GM18526 (cell line): ENCODE measurements around the gene GRM7.

Experiments used
- POLR2A ChIP-seq: IDR thresholded peaks from 3 replicates; pipeline ENCODE4 v1.6.1; 2011; ENCODE audit not compliant: insufficient read length; ENCODE audit errors: extremely low read depth

GRM7 gene

DNA sequence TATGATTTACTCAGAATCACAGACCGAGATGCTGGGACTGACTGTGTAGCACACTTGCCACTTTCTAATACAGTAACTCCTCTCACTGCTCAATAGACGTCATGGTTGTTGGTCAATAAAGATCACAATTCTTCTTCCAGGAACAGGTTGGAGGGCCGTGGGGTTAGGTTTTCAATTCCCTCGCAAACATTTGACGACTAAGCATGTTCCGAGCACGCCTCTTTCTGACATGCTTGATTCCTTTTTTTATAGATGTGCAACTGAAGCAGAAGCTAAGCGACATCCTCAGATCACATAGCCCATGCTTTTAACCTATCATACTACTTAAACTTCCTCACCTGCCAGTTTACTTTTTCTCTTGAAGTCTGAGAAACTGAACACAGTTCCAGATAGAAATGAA lies 61.0 kb downstream of the GRM7 start:
- no peak for TF ChIP-seq POLR2A

GRCh38 chr3:6928064-6928463 lies 67.1 kb downstream of the GRM7 start:
- TF ChIP-seq POLR2A, result no peak

- TF ChIP-seq POLR2A, result no peak
Observed at GRCh38 chr3:6929918-6930317, 69.0 kb downstream of the GRM7 start.

DNA sequence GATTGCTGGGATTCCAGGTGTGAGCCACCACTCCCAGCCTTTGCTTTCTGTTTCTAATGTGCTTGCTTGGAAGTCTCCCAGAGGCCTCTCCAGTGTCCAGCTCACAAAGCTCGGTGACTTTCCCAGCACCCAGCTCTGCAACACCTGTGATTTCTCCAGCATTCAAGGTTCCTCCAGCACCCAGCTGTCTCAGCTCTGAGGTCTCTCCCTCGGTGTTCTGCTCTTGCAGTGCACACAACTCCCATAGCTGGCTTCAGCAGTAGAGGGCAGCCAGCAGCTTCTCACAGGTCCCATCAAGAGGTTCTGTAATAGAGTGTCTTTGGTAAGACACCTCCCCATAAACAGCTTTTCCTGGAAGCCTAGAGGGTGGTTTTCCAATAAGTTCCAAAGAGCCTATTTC lies 75.1 kb downstream of the GRM7 start:
- TF ChIP-seq POLR2A, result no peak

DNA sequence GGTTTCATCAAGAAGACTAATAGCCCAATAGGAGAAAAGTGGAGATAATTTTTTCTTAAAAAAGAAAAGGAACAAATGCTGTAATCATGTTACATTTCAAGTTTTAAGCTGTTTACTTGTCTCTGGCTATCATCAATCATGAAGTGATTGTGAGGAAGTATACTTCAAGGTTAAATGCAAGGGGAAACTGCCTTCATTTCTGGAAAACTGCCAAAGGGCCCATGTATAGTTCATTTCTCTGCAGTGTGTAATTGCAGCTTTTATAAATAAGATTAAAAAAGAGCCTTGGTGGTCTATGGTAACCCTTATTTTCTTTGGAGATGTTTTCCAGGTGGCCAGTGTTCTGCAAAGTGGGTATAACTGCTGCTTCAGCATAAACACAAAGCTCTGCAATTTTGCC lies 101.9 kb downstream of the GRM7 start:
- TF ChIP-seq POLR2A, result no peak

DNA sequence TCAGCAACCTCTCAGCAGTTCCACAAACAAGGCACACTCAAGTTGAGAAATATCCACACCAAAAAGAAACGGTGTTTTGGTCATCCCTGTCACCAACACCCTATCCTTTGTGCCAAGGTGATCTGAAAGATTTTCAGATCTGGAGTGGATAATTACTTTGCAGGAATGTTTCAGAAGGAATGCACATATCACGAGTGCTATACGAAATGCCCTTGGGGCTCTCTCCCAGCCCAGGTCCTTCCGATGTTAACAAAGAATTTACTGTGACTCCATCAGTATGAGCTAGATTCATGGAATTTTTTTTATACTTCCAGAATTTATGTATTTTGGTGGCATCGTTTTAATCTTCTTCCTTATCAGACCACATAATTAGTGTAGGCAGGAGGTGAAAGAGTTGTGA lies 105.0 kb downstream of the GRM7 start:
- no peak for TF ChIP-seq POLR2A

- TF ChIP-seq POLR2A, result no peak
Observed at GRCh38 chr3:6971933-6972332, 111.0 kb downstream of the GRM7 start.

DNA sequence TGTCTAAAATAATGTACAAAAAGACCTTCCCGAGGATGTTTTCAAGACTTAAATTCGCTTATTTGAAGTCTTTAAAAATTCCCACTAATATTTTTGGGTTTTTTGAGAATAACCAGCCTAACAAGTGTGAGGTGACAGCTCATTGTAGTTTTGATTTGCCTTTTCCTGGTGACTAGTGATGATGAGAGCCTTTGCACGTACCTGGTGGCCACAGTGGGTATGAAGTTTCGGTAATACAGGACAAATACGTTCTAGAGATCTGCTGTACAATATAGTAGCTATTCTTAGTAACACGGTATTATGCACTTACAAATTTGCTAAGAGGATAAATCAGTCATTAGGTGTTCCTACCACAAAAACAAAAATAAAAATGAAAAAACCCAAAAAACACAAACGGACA lies 124.9 kb downstream of the GRM7 start:
- no peak for TF ChIP-seq POLR2A

DNA sequence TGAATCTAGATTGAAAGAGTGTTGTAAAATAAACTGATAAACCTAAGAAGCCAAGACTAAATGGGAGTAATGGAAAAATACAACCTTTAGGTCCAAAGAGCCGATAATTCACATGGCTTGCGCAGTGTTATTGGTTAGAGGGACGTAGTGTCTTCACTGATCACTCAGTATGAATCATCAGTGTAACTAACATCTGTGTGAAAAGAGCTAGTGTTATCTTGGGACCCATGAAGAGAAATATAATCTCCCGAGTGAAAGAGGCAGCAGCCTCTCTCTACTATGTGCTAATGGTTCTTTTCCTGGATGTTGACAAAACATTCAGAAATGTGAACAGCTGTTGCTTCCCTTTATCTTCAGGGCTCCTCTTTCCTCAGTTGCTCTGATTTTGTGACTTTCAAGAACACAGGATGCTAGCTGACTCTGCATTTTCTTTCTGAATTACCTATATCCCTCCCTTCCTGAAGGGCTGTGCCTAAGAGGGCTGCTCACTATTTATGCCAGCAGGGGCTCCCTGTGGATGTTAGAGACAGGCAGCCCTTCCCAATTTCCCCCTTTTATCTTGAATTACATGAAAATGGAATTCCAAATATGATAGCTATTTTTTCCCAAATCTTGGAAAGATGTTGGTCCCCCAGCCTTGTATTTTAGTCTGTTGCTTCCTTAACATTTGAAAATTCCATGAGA lies 128.8 kb downstream of the GRM7 start:
- no peak for TF ChIP-seq POLR2A

DNA sequence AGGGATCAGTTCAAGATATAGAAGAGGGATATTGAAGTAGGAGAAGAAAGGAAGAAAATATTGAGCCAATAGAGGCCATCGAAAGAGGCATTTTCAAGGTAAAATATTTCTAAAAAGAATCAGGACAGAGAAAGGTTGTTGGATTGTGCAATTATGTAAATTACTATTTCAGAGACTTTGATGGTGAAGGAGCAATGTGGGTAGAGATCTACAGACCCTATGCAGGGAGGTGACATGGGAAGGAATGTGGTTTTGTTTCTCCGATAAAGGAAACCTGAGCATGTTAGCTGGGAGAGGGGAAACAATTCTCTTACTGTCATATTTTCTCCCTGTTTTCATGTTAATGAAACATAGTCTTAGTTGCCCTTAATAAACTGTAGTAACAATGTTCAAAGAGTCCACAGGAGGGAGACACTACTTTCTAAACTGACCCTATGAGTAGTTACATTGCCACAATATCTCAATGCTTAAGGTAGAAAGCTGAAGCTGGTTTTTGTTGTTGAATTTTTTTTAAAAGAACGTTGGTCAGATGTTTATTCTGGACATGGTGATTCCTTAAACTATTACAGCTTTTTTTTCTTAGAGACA lies 133.3 kb downstream of the GRM7 start:
- TF ChIP-seq POLR2A, result no peak

DNA sequence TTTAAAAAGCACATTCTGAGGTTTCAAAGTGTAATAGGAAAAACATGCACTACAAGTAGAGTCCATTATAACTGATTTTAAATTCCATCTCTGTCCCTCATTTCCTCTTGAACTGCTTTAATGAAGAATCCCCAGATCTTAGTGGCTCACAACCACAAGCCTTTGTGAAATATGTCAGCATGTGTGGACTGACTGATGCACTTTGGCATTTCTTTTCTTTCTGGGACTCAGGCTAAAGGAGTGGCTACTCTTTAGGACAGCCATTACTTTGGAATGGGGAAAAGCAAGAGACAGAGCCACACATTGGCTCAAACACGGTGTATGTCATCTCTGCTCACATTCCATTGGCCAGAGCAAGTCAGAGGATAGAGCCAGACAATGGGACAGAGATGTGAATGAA lies 139.6 kb downstream of the GRM7 start:
- TF ChIP-seq POLR2A, result no peak

DNA sequence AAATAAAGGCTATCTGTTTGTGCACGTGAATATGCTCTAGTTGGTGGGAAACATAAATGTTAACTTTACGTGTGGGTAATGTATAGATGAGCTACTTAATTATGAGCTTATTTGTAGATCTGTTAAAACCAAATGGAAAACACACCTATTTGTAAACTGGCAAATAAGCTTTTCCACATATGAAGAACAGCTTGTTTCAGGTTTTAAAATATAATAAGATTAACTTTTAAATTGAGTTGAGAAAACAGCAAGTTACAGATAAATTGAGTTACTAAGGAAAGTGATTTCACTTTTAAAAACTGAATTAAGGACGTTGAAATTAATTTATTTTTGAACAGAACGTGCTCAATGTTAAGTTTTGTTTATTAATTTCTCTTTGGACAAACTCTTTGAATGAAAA lies 140.5 kb downstream of the GRM7 start:
- TF ChIP-seq POLR2A, result no peak

GRCh38 chr3:7015683-7016440 lies 154.9 kb downstream of the GRM7 start:
- no peak for TF ChIP-seq POLR2A

- no peak for TF ChIP-seq POLR2A
Observed at GRCh38 chr3:7025581-7026300, 164.8 kb downstream of the GRM7 start.

GRCh38 chr3:7029562-7029961 lies 168.6 kb downstream of the GRM7 start:
- no peak for TF ChIP-seq POLR2A

- TF ChIP-seq POLR2A, result no peak
Observed at GRCh38 chr3:7038394-7038793, 177.5 kb downstream of the GRM7 start.

GRCh38 chr3:7062714-7063113 lies 201.8 kb downstream of the GRM7 start:
- TF ChIP-seq POLR2A, result no peak

GRCh38 chr3:7070461-7070860 lies 209.5 kb downstream of the GRM7 start:
- TF ChIP-seq POLR2A, result no peak
